ENCODE measurements around the gene PEX5.

DNA sequence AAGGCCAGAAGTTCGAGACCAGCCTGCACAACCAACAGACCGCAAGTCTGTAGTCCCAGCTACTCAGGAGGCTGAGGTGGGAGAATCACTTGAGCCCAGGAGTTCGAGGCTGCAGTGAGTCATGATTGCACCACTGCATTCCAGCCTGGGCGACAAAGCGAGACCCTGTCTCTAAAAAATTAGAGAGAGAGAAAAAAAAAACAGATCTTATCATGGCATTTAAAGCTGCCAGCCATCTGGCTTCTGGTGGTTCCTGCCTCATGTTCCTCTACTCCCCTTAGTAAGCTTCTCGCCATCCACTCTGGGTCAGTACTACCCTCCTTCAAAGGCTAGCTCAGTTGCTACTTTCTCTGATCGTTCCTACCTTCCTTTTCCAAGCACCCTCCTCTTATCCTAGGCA lies 43.3 kb upstream of the PEX5 start:
- TF ChIP-seq POLR2A (IDR thresholded peaks at IDR 0.05) (no peak), CTCF (IDR thresholded peaks at IDR 0.05) (no peak)
